Measurements from ENCODE around the gene C1orf146.

- no peak for TF ChIP-seq EP300 (IDR thresholded peaks at IDR 0.05; ENCODE audit: low read depth)
- TF ChIP-seq CTCF (IDR thresholded peaks at IDR 0.05) = no peak
- no peak for TF ChIP-seq POLR2A (IDR thresholded peaks at IDR 0.05)
These were observed 22.3 kb downstream of the C1orf146 start for GRCh38 chr1:92240034-92240433.

All from transverse colon (tissue), 3 donors.